Activated T-cell treated with anti-CD3 and anti-CD28 coated beads, Interleukin-2, amount 50 U/mL, for 1 hour (primary cell): Measurements from ENCODE around the gene IL1RAPL1.
"Not testable (repeated sequence)": the region's sequence is repeated elsewhere in the genome, so short reads cannot be mapped to it uniquely, and the experiment has no call there.

Experiments used
- DNase-seq: peaks from one replicate; pipeline ENCODE4 v3.0.0-alpha.2; 2020

The IL1RAPL1 gene

GRCh38 chrX:29285664-29286063 is 698.4 kb downstream of the IL1RAPL1 start:
- no peak for DNase-seq

DNA sequence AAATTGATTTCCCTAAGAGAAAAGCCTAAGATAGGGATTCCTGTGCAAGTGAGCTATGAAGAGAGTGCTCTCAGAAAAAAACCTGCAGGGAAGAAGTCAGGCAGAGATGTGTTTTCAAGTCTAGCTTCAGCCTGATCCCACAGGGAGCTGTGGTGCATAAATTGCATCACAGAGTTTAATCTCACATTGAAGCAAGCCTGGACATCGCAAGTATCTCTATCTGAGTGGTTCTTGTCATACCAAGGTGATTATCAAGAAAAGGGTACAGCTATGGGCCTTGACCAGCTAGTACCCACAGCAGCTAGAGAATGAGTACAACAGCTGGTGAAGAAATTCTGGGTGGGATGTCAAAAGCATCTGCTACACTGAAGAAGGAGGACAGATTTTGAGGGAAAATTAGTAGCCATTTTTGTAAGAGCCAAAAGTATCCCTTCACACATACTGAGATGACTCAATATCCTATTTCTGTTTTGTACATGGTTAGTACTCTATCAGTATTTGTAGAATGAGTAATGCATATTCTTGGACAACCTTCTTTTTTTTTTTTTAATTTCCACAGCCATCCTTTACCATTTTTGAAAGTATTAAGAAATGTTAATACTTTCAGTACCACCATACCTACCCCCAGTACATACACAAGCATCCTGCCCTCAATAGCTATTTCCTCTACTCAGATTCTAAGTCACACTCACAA is 708.9 kb downstream of the IL1RAPL1 start:
- DNase-seq, result no peak

GRCh38 chrX:29297171-29297800 is 710.0 kb downstream of the IL1RAPL1 start:
- no peak for DNase-seq

DNA sequence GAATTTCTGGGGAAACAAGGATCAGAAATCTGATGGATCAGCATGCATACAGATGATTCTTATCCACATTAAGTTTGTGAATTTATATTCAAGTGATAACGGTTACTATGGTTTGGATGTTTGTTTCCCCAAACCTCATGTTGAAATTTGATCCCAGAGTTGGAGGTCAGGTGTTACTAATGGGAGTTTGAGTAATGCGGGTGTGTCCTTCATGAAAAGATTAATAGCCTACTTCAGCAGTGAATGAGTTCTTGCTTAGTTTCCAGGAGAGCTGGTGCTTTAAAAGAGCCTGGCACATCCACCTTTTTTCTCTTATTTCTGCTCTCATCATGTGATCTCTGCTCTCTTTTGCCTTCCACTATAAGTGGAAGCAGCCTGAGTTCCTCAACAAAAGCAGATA is 712.4 kb downstream of the IL1RAPL1 start:
- DNase-seq, result no peak

GRCh38 chrX:29308726-29309125 is 721.5 kb downstream of the IL1RAPL1 start:
- no peak for DNase-seq

DNA sequence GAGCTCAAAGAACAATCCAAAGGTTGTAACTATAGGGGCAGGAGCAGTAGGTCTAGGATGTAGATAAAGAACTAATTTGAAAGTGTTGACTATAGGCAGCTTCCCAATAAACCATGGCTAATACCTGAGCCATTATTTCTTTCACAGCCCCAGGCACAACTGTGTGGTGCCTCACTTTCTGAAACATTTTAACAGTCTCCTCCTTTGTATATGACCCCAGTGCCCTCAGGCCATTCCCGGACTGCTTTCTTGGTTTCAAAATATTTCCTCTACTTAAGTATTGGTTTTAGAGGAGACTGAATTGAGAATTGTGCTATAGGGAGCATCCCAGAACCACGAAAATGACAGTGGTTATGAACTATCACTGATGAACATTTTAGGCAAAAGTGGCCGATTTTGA is 728.7 kb downstream of the IL1RAPL1 start:
- DNase-seq, result no peak

DNA sequence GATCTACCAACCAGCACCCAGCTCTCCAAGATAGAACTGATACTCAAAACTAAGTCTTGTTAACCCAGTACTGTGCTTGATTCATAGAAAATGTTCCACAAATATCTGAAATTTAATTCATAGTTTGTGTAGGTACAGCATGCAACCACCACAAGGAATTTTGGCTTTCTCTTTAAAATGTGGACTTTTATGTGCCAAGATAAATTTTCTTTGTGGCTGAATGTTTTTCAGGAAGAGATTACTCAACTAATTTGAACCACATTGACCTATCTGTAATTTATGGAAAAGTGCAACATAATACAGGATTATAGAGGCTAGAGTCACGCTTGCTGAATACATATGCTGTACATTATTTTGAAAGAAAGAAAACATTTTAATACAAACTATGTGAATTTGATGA is 730.8 kb downstream of the IL1RAPL1 start:
- DNase-seq, result no peak

DNA sequence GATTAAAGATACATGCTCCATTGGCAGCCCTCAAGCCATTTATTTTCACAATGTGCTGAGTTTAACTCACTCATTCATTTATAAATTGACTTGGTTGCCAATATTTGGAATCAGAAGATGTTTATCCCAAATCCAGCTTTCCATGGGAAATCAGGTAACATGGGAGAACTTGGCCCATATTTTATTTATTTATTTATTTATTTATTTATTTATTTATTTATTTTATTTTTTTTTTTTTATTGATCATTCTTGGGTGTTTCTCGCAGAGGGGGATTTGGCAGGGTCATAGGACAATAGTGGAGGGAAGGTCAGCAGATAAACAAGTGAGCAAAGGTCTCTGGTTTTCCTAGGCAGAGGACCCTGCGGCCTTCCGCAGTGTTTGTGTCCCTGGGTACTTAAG is 745.2 kb downstream of the IL1RAPL1 start:
- DNase-seq, result not testable (repeated sequence)

DNA sequence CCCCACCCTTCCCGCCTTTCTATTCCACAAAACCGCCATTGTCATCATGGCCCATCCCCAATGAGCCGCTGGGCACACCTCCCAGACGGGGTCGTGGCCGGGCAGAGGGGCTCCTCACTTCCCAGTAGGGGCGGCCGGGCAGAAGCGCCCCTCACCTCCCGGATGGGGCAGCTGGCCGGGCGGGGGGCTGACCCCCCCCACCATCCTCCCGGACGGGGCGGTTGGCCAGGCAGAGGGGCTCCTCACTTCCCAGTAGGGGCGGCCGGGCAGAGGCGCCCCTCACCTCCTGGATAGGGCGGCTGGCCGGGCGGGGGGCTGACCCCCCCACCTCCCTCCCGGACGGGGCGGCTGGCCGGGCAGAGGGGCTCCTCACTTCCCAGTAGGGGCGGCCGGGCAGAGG is 745.8 kb downstream of the IL1RAPL1 start:
- DNase-seq, result not testable (repeated sequence)

- no peak for DNase-seq
Measured at GRCh38 chrX:29348288-29348687, 761.0 kb downstream of the IL1RAPL1 start.

- DNase-seq, result no peak
Measured at GRCh38 chrX:29359276-29359675, 772.0 kb downstream of the IL1RAPL1 start.

DNA sequence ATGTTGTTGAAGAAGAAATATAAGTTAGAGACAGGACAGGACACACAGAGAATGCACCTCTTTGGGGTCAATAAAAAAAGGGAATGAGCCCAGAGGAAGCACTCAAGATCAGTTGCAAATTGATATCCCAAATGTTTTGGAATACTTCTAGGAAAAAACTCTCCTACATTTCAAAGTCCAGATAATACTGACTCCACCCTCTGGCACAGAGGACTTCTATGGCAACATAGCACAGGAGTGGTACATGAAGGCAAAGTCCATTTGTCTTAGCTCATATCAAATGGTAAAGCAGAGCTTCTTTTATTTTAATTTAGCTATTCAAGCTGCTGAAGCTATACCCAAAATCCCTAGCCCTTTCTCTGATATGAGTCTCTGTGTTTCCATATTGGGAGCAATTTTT is 787.5 kb downstream of the IL1RAPL1 start:
- not testable (repeated sequence) for DNase-seq

DNA sequence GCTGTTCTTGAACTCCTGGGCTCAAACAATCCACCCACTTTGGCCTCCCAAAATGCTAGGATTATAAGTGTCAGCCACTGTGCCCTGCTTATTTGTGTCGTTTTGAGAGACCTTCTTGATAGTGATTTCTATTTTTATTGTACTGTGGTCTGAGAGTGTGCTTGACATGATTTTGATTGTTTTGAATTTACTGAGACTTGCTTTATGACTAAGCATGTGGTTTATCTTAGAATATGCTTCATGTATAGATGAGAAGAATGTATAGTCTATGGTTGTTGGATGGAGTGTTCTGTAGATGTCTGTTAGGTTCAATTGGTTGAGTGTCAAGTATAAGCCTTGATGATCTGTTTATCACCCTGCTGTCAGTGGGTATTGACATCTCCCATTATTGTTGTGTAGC is 789.3 kb downstream of the IL1RAPL1 start:
- no peak for DNase-seq

- no peak for DNase-seq
Measured at GRCh38 chrX:29382811-29383210, 795.6 kb downstream of the IL1RAPL1 start.

- no peak for DNase-seq
Measured at GRCh38 chrX:29388509-29388908, 801.3 kb downstream of the IL1RAPL1 start.

DNA sequence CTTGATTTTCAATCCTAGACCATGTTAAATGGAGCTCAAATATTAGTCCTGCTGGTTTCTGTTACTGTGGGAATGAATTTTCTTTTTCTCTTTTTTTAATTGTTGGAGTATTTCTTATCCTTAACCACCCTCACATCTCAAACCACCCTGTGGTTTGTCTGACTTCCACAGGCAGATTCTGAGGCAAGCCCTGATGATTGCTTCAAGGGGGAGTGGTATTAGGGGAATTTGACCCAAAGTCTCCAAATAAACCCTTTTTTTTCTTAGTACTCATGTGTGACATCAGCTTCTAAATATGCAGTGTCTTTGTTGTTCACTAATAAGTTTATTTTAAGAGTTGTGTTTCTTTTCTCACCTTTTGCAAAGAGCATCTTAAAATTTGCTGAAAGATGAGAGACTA is 810.3 kb downstream of the IL1RAPL1 start:
- DNase-seq, result no peak

- no peak for DNase-seq
Measured at GRCh38 chrX:29407357-29407756, 820.1 kb downstream of the IL1RAPL1 start.

DNA sequence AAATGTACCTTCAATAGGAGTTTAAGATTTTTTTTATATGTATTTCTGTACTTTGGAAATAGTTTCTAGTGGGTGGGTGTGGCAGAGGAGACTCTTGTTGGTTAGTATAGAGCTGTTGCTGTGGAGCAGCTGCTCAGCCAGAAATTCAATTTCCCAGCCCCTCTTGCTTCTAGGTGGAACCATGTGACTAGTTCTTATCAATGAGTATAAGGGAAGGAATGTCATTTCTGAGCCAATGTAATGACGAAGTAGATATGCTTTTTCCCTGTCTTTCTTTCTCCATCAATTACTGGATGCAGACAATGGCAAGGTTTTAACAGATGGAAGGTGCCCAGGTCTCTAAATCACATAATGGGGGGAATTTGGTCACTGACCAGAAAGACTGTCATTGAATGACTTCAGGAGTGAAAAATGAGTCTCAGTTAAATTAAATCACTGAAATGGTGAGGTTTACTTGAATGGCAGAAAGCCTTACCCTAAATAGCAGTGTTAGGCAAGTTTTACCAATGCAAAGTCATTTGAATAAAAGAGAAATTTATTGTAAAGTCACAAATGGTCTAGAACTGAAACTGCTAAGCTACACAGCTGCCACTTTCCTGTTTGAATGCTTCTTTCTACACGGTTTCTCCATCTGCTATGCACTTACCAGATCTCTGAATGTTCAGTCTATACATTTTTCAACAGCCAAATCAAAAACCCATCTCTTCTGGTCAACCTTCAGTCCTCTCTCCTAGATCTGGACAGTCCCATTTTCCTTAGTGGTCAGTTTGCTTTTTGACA is 832.7 kb downstream of the IL1RAPL1 start:
- no peak for DNase-seq

- DNase-seq, result no peak
Measured at GRCh38 chrX:29422034-29422433, 834.8 kb downstream of the IL1RAPL1 start.

DNA sequence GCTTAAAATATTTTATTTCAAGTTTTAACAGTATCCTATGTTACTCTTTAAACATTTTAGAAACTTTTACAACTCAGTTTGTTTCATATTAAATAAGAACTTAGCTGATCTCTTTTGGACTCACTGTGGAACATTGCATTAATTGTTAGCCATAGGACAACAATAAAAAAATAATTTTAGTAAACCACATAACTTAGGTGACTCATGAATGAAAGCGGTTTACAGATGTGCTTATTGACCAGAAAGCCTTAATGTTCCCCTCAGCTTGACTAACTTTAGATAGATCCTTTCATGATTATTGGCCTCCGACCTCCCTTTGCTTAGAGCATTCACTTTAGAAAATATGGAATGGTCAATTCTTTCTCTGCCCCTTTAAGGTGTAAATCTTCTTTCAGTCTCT is 844.6 kb downstream of the IL1RAPL1 start:
- no peak for DNase-seq

DNA sequence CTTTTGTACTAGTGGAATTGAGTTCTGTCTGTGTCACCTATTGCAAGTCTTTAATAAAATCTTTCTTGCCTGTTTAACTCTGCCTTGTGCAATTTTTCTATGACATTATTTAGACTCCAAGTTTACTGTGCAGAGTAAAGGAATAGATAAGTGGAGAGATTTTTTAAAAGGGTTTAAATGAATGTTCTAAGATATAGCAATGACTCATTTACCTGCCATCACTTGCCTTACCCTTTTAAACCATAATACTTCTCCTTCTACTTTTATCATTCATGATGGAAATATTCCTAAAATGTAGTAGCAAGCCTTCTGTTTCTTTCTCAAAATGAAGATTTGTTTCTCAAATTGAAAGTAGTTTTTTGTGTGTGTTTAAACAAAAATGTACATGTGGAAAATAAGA is 845.3 kb downstream of the IL1RAPL1 start:
- DNase-seq, result no peak

DNA sequence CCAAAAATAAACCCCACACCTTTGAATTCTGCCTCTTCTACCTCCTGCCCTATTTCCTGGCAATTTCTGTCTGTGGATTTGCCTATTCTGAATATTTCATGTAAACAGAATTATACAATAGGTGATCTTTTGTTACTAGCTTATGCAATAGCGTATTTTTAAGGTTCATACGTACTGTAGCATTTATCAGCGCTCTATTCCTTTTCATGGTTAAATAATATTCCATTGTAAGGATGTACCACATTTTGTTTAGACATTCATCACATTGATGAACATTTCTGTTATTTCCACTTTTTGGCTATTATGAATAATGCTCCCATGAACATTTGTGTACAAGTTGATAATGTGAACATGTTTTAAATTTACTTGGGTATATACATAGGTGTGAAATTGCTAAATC is 847.7 kb downstream of the IL1RAPL1 start:
- no peak for DNase-seq

GRCh38 chrX:29435396-29435795 is 848.1 kb downstream of the IL1RAPL1 start:
- no peak for DNase-seq

GRCh38 chrX:29447867-29448266 is 860.6 kb downstream of the IL1RAPL1 start:
- no peak for DNase-seq
